ENCODE data around the gene SPART.

The SPART gene

DNA sequence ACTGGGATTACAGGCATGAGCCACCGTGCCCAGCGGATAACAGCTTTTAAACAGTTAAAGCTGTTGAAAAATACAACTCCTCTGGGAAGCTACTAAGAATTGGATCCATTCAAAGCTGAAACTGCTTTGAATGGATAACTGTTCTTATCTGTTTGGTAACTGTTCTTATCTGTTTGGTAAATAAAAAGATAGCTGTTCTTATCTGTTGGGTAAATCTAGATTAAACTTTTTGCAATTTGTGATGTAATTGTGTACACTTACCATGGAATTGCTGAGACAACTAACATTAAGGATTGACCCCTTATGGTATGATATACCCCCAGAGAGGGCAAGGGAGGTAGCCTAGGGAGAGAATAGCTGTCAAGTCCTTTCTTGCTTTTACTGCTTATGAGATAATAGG lies 27.9 kb upstream of the SPART start:
- TF ChIP-seq, protein P1, sequence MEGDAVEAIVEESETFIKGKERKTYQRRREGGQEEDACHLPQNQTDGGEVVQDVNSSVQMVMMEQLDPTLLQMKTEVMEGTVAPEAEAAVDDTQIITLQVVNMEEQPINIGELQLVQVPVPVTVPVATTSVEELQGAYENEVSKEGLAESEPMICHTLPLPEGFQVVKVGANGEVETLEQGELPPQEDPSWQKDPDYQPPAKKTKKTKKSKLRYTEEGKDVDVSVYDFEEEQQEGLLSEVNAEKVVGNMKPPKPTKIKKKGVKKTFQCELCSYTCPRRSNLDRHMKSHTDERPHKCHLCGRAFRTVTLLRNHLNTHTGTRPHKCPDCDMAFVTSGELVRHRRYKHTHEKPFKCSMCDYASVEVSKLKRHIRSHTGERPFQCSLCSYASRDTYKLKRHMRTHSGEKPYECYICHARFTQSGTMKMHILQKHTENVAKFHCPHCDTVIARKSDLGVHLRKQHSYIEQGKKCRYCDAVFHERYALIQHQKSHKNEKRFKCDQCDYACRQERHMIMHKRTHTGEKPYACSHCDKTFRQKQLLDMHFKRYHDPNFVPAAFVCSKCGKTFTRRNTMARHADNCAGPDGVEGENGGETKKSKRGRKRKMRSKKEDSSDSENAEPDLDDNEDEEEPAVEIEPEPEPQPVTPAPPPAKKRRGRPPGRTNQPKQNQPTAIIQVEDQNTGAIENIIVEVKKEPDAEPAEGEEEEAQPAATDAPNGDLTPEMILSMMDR (IDR thresholded peaks at IDR 0.05; ENCODE audit: insufficient read depth, low read length, missing control alignments), result no peak
- DNase-seq (ENCODE audit: low read depth, low spot score), result no peak
- POLR2A ChIA-PET, result no interaction called here
- CTCF ChIA-PET, result interaction anchor here (0.9 to 1.7 kb wide), 4 partner anchors 21 to 362 kb away, joined by 3 to 6 read pairs (median 3); no protein-coding TSS in a partner anchor
- no peak overlapping the region for H3K4me3 ChIP-seq (ENCODE audit: low read depth, low read length)

- POLR2A ChIA-PET, result no interaction called here
- TF ChIP-seq, protein P1 (IDR thresholded peaks at IDR 0.05; ENCODE audit: insufficient read depth, low read length, missing control alignments), result no peak
Measured at GRCh38 chr13:36371185-36371584, 25.0 kb upstream of the SPART start.

DNA sequence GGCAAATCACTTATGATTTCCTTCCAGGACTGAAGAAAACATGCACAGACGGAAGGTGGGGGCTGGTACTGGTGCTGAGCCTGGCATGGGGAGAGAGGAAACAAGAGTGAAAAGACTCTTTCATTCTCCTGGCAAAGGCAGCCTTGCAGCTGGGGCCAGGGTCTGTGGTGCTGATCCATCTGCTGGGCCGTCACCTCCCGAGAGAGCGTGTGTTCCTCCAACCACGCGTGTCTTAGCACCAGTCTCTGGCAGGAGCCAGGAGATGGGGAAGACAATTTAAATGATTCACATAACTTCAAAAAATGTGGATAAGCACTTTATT lies 23.9 kb upstream of the SPART start:
- ChIA-PET POLR2A (no interaction called here), CTCF (interaction anchor here (1.5 to 3.6 kb wide), 2 partner anchors 10 to 23 kb away, joined by 4 to 22 read pairs; partner anchors contain the start of gene SPART)
- TF ChIP-seq, protein P1 (IDR thresholded peaks at IDR 0.05; ENCODE audit: insufficient read depth, low read length, missing control alignments), result no peak
- no peak for DNase-seq (ENCODE audit: low read depth, low spot score)
- H3K4me3 ChIP-seq (ENCODE audit: low read depth, low read length), result no peak overlapping the region

More at GRCh38 chr13:36371185-36371584, 25.0 kb upstream of the SPART start:
- no peak overlapping the region for H3K4me3 ChIP-seq (ENCODE audit: low read depth, low read length)
- CTCF ChIA-PET, result no interaction called here
- no peak for DNase-seq (ENCODE audit: low read depth, low spot score)

DNA sequence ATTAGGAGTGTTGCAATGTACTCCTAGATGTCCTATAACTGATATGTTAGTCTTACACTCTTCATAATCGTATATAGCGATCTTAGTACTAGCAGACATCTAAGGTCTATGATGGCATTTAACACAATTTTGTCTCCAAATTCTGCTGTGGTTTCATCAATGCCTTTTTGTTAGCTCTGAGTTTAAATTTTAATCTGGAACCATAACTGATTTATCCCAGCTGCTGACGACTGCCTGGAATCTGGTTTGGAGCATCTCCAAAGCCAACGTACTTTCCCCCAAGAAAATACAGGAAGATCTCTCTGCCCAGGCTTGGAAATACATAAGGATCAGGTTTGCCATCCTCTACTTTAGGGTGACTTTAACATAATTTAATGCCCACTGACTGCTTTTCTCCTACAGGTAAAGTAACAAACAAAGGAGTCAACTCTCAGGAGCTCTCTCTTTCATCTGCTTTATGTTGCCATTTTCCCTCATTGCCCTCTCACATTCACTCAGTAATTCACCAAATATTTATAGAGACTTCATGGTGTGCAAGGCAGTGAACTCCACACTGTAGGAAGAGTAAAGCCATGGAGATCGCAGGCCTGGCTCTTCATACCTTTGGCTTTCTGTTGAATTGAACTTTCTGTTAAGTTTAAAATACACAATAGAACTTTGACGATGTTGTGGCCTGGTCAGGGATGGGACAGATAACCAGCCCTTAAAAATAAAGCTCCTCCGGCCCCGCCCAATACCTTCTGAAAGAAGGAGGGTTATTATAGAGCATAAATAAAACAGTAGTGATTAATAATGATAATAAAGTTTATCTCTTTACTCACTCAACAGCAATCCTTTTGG lies 23.3 kb upstream of the SPART start:
- no peak for DNase-seq (ENCODE audit: low read depth, low spot score)
- no peak overlapping the region for H3K4me3 ChIP-seq (ENCODE audit: low read depth, low read length)
- TF ChIP-seq, protein P1 (IDR thresholded peaks at IDR 0.05; ENCODE audit: insufficient read depth, low read length, missing control alignments), result no peak
- CTCF ChIA-PET, result interaction anchor here (1.0 to 3.6 kb wide), 4 partner anchors 9 to 23 kb away, joined by 3 to 22 read pairs (median 4); partner anchors contain the start of gene SPART
- POLR2A ChIA-PET, result no interaction called here

- POLR2A ChIA-PET, result no interaction called here
- TF ChIP-seq, protein P1 (IDR thresholded peaks at IDR 0.05; ENCODE audit: insufficient read depth, low read length, missing control alignments), result no peak
- H3K4me3 ChIP-seq (ENCODE audit: low read depth, low read length), result no peak overlapping the region
- no peak for DNase-seq (ENCODE audit: low read depth, low spot score)
- CTCF ChIA-PET, result no interaction called here
Measured at GRCh38 chr13:36366031-36366430, 19.8 kb upstream of the SPART start.

DNA sequence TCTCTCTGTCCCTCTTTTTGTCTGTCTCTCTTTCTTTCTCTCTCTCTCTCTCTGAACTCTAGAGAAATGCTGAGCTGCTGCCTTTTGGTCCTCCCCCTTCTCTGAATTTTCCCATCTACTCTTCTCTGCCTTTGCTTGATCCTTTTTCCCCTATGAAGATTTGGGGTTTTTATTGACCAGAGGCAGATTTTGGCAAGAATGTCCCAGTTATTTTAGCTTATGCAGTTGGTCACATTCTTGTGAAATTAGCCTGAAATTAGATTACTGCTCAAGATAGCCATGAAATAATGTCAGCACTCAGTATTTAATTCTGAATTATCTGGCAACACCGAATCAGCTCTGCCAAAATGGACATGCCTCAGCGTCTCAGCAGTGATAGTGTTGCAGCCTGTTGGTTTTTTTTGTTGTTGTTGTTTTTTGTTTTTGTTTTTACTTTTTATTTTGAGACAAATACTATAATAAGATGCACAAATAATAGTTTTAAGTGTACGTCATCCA lies 17.2 kb upstream of the SPART start:
- POLR2A ChIA-PET, result no interaction called here
- CTCF ChIA-PET, result interaction anchor here (0.9 to 2.2 kb wide), 2 partner anchors 16 to 56 kb away, joined by 4 to 7 read pairs; no protein-coding TSS in a partner anchor

More for the DNA sequence above, 17.2 kb upstream of the SPART start:
- H3K4me3 ChIP-seq (ENCODE audit: low read depth, low read length), result no peak overlapping the region
- no peak for DNase-seq (ENCODE audit: low read depth, low spot score)
- TF ChIP-seq, protein P1 (IDR thresholded peaks at IDR 0.05; ENCODE audit: insufficient read depth, low read length, missing control alignments), result no peak
